ENCODE results near the gene CD200R1L.

CD200R1L gene

DNA sequence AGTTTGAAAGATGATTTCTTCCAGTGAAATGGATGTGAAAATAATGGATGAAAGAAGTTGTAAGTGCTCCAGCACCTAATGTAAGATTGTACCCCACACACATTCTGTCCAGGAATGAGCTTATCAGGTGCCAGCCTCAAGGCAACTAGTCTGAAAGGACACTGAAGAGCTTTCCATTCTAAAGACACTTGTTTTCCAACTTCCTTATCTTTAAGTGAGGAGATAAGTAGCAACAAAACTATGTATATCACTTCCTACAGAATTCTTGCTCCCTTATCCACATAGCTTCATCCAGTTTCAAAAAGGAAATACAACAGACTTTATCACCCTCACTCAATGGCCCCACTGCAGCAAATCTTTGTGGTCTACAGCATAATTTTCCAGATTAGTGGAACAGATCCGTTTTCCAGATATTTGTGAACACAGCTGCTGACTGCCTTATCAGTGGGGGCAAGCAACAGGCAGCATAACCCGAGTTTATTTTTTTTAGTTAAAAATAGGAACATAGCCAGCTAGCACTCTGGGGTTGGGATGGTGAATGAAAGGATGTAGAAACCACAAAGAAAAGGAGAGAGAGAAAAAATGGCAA is 60.6 kb downstream of the CD200R1L start:
- DNase-seq: no peak

DNA sequence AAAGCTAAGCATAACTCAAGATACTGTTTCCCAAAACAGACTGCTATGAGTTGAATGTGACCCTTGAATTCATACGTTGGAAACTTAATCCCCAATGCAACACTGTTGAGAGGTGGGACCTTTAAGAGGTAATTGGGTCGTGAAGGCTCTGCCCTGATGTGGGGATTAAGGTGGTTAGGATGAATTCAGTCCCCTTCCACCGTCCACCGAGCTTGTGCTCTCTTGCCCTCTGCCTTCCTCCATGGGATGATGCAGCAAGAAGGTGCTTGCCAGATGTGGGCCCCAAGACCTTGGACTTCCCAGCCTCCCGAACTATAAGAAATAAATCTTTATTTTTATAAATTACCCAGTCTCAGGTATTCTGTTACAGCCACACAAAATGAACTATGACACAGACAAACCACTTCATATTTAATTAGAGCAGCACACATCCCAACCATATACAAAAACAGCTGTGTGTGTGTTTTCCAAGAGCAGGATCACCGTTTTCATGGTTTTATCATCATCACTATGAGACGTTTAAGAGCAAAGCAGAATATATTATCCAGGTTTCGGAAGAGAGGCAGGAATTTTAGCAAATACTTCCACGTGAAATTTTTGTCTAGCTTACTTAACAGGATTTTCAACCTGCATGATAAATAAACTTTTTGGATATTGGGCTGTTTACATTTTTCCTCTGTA is 61.2 kb downstream of the CD200R1L start:
- DNase-seq: no peak

DNA sequence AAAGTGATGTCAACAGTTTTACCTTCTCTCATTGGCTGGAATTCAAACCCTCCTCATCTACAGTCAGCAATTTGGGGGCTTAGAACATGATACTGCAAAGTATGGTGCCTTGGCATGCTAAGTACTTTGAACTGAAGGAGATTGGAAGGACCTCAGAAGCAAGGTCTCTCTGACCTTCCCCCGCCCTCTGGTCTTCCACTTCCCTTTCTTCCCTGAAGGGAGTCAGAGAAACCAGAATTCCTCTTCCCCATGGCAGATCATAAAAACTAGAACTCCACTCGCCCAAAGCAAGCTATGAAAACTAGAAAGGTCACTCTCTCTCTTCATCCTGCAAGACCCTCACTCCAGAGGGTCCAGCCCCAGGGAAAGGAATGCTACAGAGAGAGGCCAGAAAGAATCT is 64.2 kb downstream of the CD200R1L start:
- no peak for DNase-seq

DNA sequence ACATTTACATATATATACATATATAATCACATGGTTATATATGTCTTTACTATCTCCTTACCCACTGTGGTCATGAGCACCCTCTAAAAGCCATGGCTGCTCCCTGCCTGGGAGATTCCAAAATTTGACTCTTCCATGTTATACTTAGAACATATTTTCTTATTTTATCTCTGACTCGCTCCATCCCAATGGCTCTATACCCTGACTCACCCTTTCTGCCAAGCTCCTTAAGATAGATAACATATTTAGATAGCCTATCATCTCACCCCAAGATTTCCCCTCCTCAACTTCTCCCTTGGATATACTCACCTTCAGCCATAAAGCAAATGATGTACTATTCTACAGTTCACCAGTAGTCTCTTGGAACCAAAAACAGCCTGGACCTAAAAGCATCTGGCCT is 65.1 kb downstream of the CD200R1L start:
- no peak for DNase-seq

DNA sequence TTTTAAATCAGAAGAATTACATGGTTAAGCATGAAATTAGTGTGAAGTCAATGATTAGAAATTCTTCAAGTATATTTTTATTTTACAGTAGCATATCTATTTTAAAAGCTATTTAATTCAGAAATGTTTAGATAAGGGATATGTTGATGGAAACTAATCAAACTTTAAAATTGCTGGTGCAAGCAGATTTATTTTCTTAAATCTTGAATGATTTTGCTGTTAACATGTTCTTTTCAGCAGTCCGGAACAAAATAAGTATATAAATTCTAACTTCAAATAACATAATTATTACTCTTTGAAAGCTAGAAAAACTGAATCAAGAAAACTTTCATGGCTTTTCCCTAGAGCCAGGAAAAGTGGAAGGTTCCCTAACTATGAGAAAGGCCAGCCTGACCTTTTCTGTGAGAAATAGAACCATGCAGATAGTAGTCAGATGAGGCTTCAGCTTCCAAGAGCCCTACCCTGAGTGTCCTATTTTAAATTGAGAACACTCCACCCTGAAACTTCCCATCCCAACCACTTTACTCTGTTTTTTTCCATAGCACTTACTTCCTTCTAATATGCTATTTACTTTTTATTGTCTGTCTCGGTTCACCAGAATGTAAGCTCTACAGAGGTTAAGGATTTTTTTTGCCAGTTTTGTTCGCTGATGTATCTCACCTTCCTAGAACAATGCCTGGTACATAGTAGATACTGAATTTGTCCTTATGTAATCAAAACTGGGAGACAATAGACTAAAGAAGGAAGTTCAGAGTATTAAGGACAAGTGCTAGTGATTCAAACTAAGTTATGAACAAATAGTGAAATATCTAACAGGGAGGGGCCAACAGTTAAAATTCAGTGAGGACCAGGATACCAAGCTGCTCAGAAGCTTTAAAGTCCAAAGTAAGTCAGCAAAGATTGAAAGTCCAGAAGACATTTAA is 66.8 kb downstream of the CD200R1L start:
- DNase-seq: no peak

DNA sequence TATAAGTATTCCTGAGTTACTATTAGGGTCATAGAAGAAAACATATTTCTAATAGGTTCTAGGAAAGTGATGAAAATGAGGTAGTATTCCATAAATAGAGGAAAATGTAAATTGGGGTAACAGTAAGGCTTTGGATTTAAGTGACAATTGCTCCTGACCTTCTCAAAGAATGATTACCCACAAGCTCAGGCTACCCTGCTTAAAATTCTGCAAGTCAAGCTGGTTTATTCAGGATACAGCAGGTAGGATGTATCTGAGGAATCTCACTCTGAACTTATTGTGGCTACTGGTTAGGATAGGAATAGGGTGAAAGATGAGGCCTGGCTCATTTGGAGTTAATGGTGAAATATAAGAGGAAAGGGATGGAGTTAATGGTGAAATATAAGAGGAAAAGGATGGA is 67.7 kb downstream of the CD200R1L start:
- no peak for DNase-seq

DNA sequence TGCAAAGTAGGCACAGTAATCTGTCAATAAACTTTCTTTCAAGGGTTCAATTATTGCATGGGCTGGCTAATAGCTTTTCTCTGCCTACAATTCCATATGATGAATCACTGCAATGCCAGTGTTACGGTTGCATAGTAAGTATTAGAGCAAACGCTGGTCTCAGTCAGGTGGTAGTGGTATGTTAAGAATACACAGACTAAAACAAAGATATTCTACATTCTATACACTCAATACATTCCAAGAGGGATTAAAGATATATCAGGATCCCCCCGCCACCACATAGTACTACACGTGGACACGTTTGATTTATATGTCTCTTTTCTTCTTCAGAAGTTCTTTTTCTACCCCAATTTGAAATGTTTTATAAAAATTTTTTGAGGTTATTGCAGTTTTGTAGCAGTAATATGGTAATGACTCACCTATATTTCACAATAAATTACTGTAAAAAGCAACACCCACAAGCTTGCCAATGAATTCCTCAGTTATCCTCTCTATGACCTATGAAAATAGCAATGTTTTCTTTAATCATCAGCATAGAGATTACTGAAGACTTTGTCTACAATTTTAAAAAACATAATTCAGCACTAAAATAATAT is 68.2 kb downstream of the CD200R1L start:
- no peak for DNase-seq

DNA sequence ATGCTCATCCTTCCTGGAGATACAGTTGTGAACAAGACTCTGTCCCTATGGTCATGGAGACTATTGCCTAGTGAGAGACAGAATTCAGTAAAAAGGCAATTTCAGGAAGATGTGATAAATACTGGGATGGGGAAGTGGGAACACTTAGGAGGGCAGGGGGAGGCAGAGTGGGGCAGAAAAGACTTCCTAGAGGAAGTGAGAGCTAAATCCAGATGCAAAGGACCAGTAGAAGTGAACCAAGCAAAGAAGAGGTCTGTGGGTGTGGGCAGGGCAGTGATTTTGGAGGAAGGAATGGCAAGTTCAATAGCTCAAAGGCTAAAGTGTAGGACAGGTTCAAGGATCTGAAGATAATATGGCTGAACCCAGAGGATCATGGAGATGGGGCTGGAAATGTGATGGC is 68.9 kb downstream of the CD200R1L start:
- DNase-seq: no peak

DNA sequence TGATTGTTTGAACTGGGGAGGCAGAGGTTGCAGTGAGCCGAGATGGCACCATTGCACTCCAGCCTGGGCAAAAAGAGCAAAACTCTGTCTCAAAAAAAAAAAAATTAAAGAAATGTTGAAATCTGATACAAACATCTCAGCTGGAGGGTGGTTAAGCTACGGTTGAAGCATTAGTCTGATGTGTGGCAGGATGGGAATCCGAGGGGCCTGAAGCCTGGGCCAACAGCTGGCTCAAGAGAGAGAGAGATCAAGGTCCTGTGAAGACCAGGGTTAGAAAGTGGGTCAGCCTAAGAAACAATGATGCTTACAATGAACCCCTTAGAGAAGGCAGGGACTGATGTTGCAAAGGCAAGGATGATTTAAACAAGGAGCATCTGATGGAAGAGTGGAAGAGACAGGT is 69.8 kb downstream of the CD200R1L start:
- DNase-seq: no peak

DNA sequence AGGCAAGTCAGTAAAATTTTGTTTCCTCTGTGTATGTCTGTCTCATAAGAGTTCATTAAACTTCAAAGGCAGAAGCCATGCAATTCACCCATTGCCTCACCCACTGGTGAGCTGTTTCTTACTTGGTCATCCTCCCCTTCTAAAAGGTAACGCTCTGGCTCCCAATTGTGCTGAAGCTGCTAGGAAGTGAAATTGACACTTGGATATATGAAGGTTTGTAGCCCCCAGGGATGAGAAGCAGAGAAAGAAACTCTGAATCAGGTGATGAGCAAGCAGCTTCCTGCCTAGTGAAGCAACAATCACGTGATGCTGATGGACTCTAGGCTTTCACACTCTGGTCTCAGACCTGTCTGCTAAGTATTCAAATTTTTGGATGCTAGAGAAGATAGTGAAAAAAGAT is 70.7 kb downstream of the CD200R1L start:
- DNase-seq: no peak

DNA sequence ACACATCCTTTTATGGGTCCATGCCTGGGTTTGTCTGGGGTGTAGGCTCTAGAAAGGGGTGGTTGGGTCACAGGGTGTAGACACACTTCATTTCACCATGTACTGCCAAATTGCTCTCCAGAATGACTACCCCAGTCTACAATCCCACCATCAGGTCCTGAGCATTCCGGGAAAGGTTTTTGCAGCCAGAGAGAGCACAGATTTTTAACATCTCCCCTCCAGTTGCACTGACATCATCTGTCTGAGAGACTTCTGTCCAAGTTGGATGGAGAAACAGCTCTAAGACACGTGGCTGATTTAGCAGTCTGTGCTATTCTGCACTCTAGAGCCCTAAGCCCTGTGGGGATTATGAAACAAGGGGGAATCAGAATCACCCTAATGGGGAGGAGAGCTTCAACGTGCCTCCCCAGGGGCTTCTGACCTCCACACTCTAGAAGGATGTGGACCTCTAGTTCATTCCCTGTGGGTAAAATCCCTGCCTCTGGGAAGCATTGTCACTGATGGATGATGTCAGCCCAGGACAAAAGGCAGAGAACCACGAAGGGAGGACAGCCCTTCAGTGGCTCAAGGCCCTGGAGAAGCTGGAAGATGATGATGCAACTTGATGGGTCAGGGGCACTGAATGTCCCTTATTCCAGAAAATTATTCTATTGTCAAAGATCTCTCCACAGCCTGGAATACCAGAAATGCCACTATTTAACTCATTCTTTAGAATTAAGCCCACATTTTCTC is 71.5 kb downstream of the CD200R1L start:
- DNase-seq: no peak

DNA sequence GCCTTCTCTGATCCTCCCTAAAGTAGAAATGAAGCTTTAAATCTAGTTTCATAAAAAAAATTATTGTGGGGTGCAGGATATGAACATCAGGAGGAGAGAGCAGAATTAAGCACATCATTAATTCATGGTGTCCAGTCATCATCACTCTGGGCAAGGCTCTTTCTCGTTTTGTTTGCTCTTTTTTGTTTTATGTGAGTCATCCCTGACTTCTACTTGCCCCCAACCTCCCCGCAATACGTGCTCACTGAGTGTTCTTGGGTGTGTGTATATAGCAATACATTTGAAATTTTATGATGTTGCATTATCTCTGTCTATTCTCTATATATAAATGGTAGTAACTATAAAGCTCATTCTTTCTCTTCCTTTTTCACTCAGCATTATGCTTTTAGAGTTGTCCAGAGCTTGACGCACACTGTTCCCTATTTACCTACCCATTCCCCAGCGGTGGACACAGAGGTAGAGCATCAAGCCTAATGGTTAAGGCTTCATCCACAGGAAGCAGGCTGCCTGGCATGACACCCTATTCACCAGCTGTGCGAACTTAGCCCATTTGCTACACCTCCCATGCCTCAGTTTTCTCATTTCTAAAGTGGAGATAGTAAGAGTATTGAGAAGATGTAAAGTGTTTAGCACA is 72.3 kb downstream of the CD200R1L start:
- DNase-seq: no peak

DNA sequence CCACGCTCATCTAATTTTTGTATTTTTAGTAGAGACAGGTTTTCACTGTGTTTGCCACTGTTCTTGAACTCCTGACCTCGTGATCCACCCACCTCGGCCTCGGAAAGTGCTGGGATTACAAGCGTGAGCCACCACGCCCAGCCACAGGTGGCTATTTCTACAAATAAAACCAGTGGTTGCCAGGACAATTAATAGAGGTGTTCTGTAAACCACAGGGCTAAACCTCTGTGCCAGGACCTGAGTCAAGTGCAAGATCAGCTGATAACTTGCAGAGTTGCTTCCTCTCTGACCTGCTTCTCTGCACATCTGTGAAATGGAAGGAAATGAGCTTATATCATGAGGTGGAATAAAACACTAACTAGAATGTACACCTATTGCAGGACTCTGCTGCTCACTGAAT is 72.8 kb downstream of the CD200R1L start:
- DNase-seq: no peak

DNA sequence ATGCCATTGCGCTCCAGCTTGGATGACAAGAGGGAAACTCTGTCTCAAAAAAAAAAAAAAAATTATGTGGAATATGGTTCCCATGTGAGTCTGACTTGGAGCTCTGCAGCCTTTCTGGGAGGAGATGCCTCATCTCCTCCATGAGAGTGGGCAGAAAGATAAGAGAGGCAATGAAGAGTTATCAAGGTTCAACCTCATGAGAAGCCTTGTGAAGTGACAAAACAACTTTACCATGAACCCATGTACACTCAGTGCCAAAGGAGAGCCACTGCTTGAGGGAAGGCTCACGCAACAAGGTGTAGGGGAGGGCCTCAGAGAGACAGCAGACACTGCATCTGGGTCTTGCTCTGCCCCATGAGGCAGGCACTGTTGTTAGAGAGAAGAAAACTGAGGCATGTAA is 75.7 kb downstream of the CD200R1L start:
- DNase-seq: no peak

DNA sequence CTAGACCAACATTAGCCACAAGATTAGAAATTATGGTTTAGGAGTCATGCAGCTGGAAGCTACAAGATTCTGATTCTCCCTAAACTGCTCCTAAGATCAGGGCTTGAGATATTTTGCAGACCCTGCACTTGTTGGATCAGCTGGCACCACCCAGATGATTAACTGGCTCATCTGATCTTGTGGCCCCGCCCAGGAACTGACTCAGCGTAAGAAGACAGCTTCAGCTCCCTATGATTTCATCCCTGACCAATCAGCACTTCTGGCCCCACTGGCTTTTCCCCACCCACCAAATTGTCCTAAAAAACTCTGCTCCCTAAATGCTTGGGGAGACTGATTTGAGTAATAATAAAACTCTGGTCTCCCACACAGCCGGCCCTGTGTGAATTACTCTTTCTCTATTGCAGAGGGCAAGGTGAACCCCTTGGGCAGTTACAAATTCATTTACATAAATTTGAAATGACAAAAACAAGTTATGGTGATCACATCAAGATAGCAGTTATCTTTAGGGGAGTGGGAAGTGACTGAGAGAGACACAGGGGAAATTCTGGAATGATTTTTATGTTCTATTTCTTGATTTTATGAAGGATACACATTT is 76.5 kb downstream of the CD200R1L start:
- DNase-seq: no peak

DNA sequence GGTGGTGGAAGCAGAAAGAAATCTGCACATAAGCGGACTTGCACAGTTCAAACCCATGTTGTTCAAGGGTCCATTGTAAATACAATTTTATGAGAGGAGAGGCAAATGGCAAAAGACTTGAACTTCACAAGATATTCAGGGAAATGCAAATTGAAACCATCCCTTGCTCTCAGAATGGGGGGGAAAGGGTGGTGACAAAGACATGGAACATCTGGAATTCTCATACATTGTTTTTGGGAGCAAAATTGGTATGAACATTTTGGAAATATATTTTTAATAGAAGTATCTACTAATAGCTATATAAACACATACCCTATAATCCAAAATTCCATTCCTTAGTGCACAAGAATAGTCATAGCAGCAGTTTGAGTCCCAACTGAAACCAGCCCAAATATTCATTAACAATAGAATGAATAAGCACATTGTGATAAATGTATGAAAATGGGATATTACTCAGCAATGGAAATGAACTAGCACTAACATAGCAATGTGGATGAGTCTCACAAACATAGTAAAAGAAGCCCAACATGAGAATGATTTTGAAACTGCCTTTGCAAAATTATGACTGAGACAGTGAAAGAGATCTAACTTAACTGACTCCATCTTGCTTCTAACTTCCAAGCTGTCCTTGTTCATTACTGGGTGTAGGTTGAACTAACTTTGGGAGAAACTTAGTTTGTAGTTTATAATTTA is 77.2 kb downstream of the CD200R1L start:
- no peak for DNase-seq

DNA sequence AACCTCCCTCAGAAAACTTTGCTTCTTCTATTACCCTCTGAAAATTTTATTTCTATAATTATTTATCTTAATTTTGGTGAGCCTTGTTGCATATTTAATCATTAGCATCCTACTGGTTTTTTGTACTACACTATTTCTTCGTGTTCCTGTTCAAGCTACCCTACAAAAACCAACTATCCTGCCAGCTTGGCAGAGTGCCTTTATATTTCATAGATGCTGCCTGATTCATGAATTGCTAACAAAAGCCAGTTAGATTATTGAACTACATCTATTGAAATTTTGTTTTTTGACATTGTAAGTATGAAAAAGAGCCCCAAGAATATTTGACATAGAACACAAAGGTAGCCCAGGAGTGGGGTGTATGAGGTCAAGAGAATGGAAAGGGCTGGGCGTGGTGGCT is 78.9 kb downstream of the CD200R1L start:
- DNase-seq: no peak

DNA sequence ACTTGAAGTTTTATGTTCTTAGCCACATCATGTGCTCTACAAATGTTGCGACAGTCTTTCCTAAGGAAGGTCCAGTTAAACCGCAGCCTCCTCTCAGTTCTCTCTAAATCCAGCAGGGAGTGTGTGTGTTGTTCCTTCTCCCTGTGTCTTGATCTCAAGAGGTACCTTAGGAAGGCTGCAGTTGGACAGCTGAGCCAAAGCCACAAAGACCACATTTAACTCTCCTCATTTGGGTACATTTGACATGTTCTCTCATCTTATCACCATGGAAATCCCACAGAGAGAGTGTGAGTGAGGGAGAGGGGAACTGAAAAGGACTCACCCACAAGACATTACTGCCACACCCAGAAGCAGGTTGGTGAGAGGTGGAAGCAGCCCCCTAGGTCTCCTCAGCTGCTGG is 79.5 kb downstream of the CD200R1L start:
- no peak for DNase-seq
